HG03354 (cell line): ENCODE results near the gene AFF1.
"Not testable (repeated sequence)": the region's sequence is repeated elsewhere in the genome, so short reads cannot be mapped to it uniquely, and the experiment has no call there.

Experiments used
- ATAC-seq: cut with Tn5 transposase; IDR thresholded peaks from one replicate; pipeline ENCODE4 v1.9.1; 2021; ENCODE audit warnings: mild to moderate bottlenecking; ENCODE audit not compliant: unreplicated experiment, poor library complexity, severe bottlenecking

The AFF1 gene

GRCh38 chr4:87006676-87007527, 72.1 kb downstream of the AFF1 start:
- ATAC-seq: peak; percentile 81

GRCh38 chr4:87007528-87008446, 73.0 kb downstream of the AFF1 start:
- ATAC-seq: no peak

GRCh38 chr4:87009095-87009648, 74.4 kb downstream of the AFF1 start:
- ATAC-seq: no peak

- no peak for ATAC-seq
Measured at GRCh38 chr4:87010192-87010591, 75.4 kb downstream of the AFF1 start.

GRCh38 chr4:87011340-87012034, 76.7 kb downstream of the AFF1 start:
- ATAC-seq: no peak

GRCh38 chr4:87012265-87012953, 77.6 kb downstream of the AFF1 start:
- ATAC-seq: peak; percentile 83

DNA sequence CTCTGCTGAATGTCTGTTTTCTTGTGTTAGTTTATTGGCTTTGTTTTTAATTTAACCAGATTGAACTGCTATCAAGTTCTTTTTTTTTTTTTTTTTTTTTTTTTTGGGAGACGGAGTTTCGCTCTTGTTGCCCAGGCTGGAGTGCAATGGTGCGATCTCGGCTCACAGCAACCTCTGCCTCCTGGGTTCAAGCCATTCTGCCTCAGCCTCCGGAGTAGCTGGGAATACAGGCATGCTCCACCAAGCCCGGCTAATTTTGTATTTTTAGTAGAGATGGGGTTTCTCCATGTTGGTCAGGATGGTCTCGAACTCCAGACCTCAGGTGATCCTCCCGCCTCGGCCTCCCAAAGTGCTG, 78.1 kb downstream of the AFF1 start:
- ATAC-seq: not testable (repeated sequence)

DNA sequence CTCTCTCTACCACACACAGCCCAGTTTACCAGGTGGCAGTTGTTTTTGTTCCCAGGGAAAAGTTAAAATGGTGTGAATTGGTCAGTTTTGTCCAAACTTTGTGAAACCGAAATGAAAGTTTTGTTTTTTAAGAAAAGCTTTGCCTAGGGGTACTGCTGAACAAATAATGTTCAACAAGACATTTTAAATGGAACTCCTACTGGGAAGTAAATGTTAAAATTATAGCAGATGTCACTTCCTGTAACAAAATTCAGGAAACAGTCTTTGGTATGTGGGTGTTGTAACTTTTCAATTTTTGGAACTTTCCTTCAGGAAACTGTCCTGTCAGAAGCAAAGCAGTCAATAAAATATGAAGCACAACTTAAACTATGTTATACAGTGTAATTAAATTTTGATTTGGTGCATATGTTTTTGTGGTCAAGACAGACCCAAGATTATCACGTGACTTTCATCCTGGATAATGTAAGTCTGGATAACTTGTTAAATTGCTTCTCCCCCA, 79.5 kb downstream of the AFF1 start:
- ATAC-seq: no peak

GRCh38 chr4:87015416-87015815, 80.6 kb downstream of the AFF1 start:
- ATAC-seq: no peak

GRCh38 chr4:87017580-87018342, 83.0 kb downstream of the AFF1 start:
- ATAC-seq: no peak

DNA sequence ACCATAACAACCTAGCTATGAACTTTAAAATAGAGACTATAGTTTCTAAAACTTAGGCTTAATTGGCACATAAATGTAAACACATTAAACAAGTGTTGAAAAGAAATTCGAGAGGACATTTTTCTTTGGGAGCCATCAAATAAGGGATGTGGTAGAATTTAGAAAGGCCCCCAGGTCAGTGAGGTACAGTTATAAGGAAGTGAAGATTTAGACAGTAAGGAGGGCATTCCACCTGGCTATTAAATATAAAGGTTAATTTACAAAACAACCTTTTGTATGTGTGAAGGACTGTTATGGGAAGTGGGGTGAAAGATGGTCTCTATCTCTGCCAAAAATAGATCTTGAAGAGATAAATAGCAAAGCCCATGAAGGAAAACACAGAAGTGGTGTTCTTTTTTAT, 83.9 kb downstream of the AFF1 start:
- no peak for ATAC-seq

- no peak for ATAC-seq
Measured at GRCh38 chr4:87019246-87019791, 84.5 kb downstream of the AFF1 start.

GRCh38 chr4:87019898-87020297, 85.1 kb downstream of the AFF1 start:
- no peak for ATAC-seq

- ATAC-seq: no peak
Measured at GRCh38 chr4:87024201-87024600, 89.4 kb downstream of the AFF1 start.

DNA sequence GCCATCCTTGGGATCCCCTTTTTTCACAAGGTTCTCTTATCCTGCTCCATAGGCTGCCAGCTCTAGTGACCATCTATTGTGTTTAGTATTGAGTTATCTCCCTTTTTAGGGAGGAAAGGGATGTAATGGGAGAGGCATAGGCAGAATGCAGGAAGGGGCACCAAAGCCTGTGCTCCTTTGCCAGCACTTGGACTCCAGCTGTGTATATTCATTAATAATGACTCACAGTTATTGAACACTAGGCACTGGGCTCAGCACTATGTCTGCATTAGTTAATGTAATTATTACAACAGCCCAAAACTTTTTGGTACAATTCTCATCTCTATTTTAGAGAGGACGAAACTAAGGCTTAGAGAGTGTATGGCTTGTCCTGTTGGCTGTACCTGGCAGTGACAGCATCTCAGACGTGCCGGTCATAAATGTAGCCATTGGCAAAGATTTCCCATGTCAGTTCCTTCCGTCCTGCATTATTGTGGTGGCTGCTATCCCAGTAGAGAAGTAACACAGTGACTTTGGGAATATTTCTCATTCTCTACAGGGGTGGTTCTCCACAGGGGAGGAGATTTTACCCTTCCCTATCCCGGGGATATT, 90.3 kb downstream of the AFF1 start:
- no peak for ATAC-seq

DNA sequence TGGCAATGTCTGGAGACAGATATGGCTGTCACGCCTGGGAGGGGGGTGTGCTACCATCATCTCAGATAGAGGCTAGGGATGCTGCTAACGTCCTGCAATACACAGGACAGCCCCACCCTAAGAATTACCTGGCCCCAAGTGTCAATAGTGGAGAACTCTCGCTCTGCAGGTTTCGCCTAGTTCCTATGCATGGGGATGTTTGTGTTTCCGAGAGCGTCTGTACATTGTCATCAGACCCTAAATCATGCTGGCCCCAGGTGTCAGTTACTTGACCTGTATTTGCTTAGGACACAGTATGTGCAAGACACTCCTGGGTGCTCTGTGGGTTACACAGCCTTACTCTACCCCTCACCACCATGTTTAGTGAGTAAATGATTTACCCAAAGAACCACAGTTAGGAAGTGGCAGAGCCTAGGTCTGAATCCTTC, 90.8 kb downstream of the AFF1 start:
- ATAC-seq: peak; percentile 76

DNA sequence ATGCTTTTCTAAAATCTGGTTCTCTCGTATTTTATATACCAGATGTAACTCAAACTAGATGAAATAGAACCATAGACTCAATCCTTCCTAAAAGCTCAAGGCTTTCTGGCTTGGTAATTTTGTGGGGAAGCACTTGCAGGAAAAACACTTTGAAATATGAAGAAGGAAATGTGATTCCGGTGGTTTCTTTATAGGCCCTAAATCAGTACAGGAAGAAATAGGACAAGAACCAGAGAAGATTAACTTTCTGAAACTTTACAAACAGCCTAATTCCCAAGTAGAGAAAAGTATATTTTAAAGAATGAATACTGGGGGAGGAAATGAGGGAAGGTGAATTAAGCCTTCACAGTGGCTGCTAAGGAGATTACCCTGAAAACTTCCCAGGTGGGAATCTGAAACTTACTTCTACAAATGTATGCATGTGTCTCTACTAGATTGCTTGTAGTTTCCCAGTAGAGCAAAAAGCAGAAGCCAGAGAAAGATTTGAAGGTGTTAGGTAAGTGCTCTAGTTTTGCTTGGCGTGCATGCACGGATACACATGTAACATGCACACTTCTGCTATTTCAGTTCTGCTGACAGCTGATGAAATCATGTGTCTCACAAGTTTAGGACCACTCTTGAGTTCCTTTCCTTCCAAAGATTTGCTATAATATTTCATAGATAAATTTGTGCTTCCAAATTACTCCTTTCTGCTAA, 92.1 kb downstream of the AFF1 start:
- peak; percentile 74 for ATAC-seq
